ENCODE data around the gene SORBS1.

The SORBS1 gene

GRCh38 chr10:95401704-95402469 lies 159.3 kb downstream of the SORBS1 start:
- TF ChIP-seq USF1 (IDR thresholded peaks at IDR 0.05): 0 out of 2 replicates have a peak, but pooled peaks have one; percentile 18
- no peak for TF ChIP-seq RAD21 (IDR thresholded peaks at IDR 0.05; ENCODE audit: low read depth)

DNA sequence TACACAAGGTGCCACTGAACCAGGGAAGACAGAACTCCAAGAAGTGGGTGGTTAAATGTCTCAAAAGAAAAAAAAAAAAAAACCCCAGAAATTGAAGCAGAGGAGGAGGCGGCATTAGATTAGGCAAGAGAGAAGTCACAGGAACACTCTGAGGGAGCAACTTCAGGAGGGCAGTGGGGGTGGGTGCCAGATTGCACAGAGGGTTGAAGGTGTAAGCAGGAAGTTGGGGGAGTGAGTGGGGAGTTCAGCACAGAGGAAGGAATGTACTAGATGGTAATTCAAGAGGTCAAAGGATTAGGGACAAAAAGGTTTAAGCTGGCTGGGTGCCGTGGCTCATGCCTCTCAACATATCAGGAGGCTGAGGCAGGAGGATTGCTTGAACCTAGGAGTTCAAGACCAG lies 160.4 kb downstream of the SORBS1 start:
- no peak for TF ChIP-seq EGR1 (IDR thresholded peaks at IDR 0.05)
- no peak for TF ChIP-seq RAD21 (IDR thresholded peaks at IDR 0.05; ENCODE audit: low read depth)
- TF ChIP-seq TEAD4 (IDR thresholded peaks at IDR 0.05): no peak
- TF ChIP-seq YY1 (IDR thresholded peaks at IDR 0.05; ENCODE audit: low read depth): no peak
- TF ChIP-seq FOXM1 (IDR thresholded peaks at IDR 0.05; ENCODE audit: borderline replicate concordance, low read depth): no peak
- no peak for TF ChIP-seq TAF1 (IDR thresholded peaks at IDR 0.05; ENCODE audit: low read depth)
- no peak for TF ChIP-seq CEBPB (IDR thresholded peaks at IDR 0.05)
- no peak for TF ChIP-seq TCF12 (IDR thresholded peaks at IDR 0.05; ENCODE audit: low read depth)
- TF ChIP-seq NFIC (IDR thresholded peaks at IDR 0.05): no peak
- TF ChIP-seq CREB1 (IDR thresholded peaks at IDR 0.05; ENCODE audit: low read depth): no peak
- no peak for TF ChIP-seq REST (IDR thresholded peaks at IDR 0.05; ENCODE audit: low read depth)
- TF ChIP-seq USF1 (IDR thresholded peaks at IDR 0.05): no peak
- TF ChIP-seq MAX (IDR thresholded peaks at IDR 0.05): no peak
- TF ChIP-seq ZBTB7A (IDR thresholded peaks at IDR 0.05; ENCODE audit: low read depth): no peak
- TF ChIP-seq EP300 (IDR thresholded peaks at IDR 0.05; ENCODE audit: borderline replicate concordance): no peak

DNA sequence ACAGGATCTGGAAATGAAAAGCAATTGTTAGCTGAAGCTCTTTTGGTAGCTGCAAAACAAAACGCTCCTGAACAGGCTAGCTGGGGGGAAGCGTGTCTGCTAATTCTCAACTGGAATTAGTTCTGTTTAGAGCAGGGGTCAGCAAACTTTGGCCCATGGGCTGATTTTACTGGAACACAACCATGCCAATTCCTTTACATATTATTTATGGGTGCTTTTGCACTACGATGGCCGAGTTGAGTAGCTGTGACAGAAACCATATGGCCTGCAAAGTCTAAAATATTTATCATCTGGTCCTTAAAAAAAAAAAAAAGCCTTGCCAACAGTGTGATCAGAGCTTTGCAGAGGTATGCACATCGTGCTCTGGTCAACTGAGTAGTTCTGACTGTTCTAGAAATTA lies 162.0 kb downstream of the SORBS1 start:
- TF ChIP-seq ZBTB7A (IDR thresholded peaks at IDR 0.05; ENCODE audit: low read depth): no peak
- no peak for TF ChIP-seq NFIC (IDR thresholded peaks at IDR 0.05)
- no peak for TF ChIP-seq EGR1 (IDR thresholded peaks at IDR 0.05)
- no peak for TF ChIP-seq RAD21 (IDR thresholded peaks at IDR 0.05; ENCODE audit: low read depth)
- no peak for TF ChIP-seq REST (IDR thresholded peaks at IDR 0.05; ENCODE audit: low read depth)
- no peak for TF ChIP-seq TAF1 (IDR thresholded peaks at IDR 0.05; ENCODE audit: low read depth)
- TF ChIP-seq CEBPB (IDR thresholded peaks at IDR 0.05): no peak
- TF ChIP-seq YY1 (IDR thresholded peaks at IDR 0.05; ENCODE audit: low read depth): no peak
- no peak for TF ChIP-seq CREB1 (IDR thresholded peaks at IDR 0.05; ENCODE audit: low read depth)
- no peak for TF ChIP-seq EP300 (IDR thresholded peaks at IDR 0.05; ENCODE audit: borderline replicate concordance)
- TF ChIP-seq FOXM1 (IDR thresholded peaks at IDR 0.05; ENCODE audit: borderline replicate concordance, low read depth): no peak
- TF ChIP-seq TEAD4 (IDR thresholded peaks at IDR 0.05): no peak
- no peak for TF ChIP-seq USF1 (IDR thresholded peaks at IDR 0.05)
- TF ChIP-seq TCF12 (IDR thresholded peaks at IDR 0.05; ENCODE audit: low read depth): no peak
- TF ChIP-seq MAX (IDR thresholded peaks at IDR 0.05): no peak

GRCh38 chr10:95397747-95398146 lies 163.4 kb downstream of the SORBS1 start:
- TF ChIP-seq USF1 (IDR thresholded peaks at IDR 0.05): no peak

DNA sequence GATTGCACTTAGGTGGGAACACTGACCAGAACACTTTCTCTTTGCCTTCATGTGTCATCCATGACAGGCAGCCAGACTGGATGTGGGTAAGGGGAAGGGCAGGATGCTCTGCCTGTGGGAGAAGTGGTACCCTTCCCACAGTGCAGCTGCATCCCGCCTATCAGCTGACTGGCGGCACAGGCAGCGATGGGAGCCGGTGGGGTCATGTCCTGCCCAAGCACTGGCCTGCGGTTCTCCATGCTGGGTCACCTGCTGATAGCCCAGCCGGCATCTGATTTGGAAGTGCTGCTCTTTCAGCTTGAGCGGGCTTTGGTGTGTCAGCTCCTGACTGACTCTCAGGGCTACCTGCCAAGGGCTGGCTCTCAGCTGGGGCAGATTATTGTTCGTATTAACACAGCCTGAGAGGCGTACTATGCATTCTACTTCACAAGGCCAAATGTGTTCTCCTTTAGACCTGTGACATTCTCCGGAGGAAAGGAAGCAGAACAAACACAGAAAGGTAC lies 165.2 kb downstream of the SORBS1 start:
- peak; percentile 55 for TF ChIP-seq TEAD4 (IDR thresholded peaks at IDR 0.05)
- peak; percentile 57; the same call in 1 of the 2 replicates for TF ChIP-seq EP300 (IDR thresholded peaks at IDR 0.05; ENCODE audit: borderline replicate concordance)
- TF ChIP-seq FOXM1 (IDR thresholded peaks at IDR 0.05; ENCODE audit: borderline replicate concordance, low read depth): no peak
- 0 out of 2 replicates have a peak, but pooled peaks have one; percentile 5 for TF ChIP-seq RAD21 (IDR thresholded peaks at IDR 0.05; ENCODE audit: low read depth)
- no peak for TF ChIP-seq TAF1 (IDR thresholded peaks at IDR 0.05; ENCODE audit: low read depth)
- TF ChIP-seq ZBTB7A (IDR thresholded peaks at IDR 0.05; ENCODE audit: low read depth): no peak
- TF ChIP-seq YY1 (IDR thresholded peaks at IDR 0.05; ENCODE audit: low read depth): no peak
- TF ChIP-seq EGR1 (IDR thresholded peaks at IDR 0.05): no peak
- TF ChIP-seq TCF12 (IDR thresholded peaks at IDR 0.05; ENCODE audit: low read depth): peak; percentile 66
- TF ChIP-seq USF1 (IDR thresholded peaks at IDR 0.05): no peak
- peak; percentile 89 for TF ChIP-seq NFIC (IDR thresholded peaks at IDR 0.05)
- no peak for TF ChIP-seq CEBPB (IDR thresholded peaks at IDR 0.05)
- TF ChIP-seq REST (IDR thresholded peaks at IDR 0.05; ENCODE audit: low read depth): no peak
- 0 out of 2 replicates have a peak, but pooled peaks have one; percentile 14 for TF ChIP-seq MAX (IDR thresholded peaks at IDR 0.05)
- no peak for TF ChIP-seq CREB1 (IDR thresholded peaks at IDR 0.05; ENCODE audit: low read depth)

Data from Ishikawa (cell line).